ENCODE data around the gene CACNA2D1. TPM values are rescaled to one million over a fixed set of nuclear protein-coding genes. Genes with fewer than 3 reads are reported as not detected.

CACNA2D1 gene
- total RNA-seq, 1 donor = 63.5 TPM

DNA sequence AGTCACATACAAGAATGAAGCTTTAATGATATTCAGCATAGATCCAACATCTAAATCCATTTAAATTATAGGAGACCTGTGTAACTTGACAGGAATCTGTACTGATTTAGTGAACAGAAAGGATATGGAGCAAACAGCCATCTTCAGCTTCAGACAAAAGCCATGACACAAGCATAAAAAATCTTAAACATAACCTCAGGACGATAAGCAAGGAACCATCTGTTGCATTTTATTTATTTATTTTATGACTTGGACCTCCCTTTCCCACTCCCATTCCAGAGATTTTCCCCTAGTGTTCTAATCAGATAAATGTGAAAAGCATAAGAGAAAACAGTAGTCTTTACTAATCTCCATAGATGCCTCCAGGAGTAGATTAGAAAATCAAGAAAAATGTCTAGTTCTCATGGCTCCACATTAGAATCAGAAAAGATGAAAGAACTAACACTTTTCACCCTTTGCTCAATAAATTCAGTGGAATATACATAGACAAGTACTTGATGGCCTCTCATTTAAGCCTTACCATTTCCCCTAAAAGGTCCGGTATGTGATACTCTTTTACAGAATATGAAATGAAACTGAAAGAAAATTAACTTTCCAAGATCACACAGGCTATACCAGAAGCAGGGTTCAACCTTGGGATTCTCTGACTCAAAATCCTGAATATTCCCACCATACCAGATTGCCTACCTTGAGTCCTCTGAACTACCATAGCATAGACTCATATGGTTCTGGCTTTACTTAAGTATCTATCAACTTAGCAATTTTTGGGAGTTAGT is 15.2 kb downstream of the CACNA2D1 start:
- TF ChIP-seq, protein P1, sequence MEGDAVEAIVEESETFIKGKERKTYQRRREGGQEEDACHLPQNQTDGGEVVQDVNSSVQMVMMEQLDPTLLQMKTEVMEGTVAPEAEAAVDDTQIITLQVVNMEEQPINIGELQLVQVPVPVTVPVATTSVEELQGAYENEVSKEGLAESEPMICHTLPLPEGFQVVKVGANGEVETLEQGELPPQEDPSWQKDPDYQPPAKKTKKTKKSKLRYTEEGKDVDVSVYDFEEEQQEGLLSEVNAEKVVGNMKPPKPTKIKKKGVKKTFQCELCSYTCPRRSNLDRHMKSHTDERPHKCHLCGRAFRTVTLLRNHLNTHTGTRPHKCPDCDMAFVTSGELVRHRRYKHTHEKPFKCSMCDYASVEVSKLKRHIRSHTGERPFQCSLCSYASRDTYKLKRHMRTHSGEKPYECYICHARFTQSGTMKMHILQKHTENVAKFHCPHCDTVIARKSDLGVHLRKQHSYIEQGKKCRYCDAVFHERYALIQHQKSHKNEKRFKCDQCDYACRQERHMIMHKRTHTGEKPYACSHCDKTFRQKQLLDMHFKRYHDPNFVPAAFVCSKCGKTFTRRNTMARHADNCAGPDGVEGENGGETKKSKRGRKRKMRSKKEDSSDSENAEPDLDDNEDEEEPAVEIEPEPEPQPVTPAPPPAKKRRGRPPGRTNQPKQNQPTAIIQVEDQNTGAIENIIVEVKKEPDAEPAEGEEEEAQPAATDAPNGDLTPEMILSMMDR (IDR thresholded peaks at IDR 0.05; ENCODE audit: insufficient read depth, low read depth, low read length) = no peak
- DNase-seq (ENCODE audit: low read depth) = peak; percentile 91
- H3K4me3 ChIP-seq (ENCODE audit: low read depth, low read length) = peak overlapping the region; percentile 1

DNA sequence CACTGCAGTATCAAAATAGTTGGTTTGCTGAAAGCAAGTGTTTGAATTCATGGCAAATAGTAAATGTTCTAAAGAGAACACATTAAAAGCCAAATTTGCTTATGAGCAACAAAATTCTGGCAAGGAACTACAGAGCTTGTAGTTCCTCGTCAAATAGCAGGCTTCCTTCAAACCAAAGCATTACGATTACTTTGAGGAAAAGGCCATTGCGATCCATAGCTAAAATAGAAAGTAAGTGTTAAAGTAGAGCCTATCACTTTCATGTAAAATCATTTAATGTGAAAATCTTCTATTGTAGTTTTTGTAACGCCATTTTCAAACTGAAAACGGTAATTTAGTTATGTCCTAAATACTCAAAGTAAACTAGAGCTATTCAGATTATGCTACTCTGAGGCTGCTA is 20.1 kb downstream of the CACNA2D1 start:
- TF ChIP-seq, protein P1 (IDR thresholded peaks at IDR 0.05; ENCODE audit: insufficient read depth, low read depth, low read length) = no peak
- DNase-seq (ENCODE audit: low read depth) = no peak
- H3K4me3 ChIP-seq (ENCODE audit: low read depth, low read length) = no peak overlapping the region

DNA sequence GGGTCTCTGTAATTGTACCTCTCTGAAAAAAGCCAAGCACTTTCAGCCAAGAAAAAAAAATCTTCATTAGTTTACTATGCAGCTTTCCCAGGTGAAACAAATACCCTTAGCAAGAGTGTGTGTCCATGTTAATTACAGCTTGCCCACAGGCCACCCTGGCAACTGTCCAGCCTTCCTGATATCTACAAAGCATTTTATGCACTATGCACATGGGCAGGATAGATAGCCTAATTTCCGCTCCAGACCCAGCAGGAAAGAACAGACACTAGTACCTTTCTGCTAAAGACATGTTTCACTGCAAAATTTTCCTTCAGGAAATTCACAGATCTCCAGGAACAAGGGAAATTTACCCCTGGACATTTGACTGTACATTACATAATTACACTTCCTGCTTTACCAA is 24.4 kb downstream of the CACNA2D1 start:
- TF ChIP-seq, protein P1 (IDR thresholded peaks at IDR 0.05; ENCODE audit: insufficient read depth, low read depth, low read length) = no peak
- DNase-seq (ENCODE audit: low read depth) = no peak
- H3K4me3 ChIP-seq (ENCODE audit: low read depth, low read length) = no peak overlapping the region

DNA sequence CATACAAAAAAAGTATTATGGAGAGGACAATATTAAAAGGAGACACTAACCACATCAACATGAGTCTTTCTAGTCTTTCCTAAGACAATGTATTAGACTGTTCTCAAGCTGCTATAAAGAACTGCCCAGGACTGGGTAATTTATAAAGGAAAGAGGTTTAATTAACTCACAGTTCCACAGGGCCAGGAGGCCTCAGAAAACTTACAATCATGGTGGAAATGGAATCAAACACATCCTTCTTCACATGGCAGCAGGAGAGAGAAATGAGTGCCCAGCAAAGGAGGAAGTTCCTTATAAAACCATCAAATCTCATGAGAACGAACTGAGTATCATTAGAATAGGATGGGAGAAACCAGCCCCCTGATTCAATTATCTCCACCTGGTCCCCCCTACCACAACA is 25.7 kb downstream of the CACNA2D1 start:
- TF ChIP-seq, protein P1 (IDR thresholded peaks at IDR 0.05; ENCODE audit: insufficient read depth, low read depth, low read length) = no peak
- H3K4me3 ChIP-seq (ENCODE audit: low read depth, low read length) = no peak overlapping the region
- no peak for DNase-seq (ENCODE audit: low read depth)

DNA sequence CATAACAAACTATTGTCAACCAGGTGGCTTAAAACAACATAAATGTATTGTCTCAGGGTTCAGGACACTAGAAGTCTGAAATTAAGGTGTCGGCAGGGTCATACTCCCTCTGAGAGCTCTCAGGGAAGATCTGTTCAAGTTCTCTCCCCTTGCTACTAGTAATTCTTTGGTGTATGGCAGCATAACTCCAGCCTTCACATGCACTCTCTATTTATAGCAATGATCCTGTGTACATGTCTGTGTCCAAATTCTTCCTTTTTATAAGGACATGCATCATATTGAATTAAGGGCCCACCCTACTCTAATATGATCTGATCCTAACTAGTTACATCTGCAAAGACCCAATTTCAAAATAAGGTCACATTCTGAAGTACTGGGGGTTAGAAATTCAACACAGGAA is 27.2 kb downstream of the CACNA2D1 start:
- no peak overlapping the region for H3K4me3 ChIP-seq (ENCODE audit: low read depth, low read length)
- TF ChIP-seq, protein P1 (IDR thresholded peaks at IDR 0.05; ENCODE audit: insufficient read depth, low read depth, low read length) = no peak
- no peak for DNase-seq (ENCODE audit: low read depth)

DNA sequence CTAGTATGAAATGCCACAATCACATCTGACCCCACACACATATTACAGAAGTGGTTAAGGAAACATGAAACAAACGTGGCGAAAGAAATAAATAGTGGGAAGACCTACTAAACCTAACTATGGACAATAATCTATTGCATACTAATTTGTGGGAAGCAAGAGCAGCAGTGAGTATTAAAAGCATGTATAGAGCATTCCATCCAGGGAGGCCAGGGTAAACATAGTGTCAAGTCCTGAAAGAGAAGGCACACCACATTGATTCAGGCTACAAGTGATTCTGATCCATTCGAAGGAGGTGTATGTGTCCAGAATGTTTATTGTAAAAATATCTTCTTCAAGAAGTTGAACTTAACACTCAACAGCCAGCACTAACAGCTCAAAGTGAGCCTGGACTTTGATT is 29.2 kb downstream of the CACNA2D1 start:
- TF ChIP-seq, protein P1 (IDR thresholded peaks at IDR 0.05; ENCODE audit: insufficient read depth, low read depth, low read length) = no peak
- no peak for DNase-seq (ENCODE audit: low read depth)
- no peak overlapping the region for H3K4me3 ChIP-seq (ENCODE audit: low read depth, low read length)

DNA sequence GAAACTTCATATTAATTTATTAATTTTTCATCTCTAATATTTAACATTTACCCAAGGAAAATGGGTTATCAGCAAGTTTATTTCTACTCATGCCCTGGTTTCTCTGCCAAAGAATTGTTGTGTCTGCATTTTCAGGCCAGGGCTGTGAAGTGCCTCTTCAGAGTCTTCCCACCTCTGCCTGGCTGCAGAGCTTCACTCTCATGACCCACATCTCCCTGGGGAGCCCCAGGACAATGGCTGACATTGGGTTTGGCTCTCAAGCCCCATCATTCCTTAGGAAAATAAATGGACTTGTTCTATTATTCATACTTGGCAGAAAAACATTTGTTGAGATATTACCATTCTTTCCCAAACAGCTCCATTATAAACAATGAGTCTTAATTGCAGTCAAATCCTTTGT is 30.3 kb downstream of the CACNA2D1 start:
- H3K4me3 ChIP-seq (ENCODE audit: low read depth, low read length) = no peak overlapping the region
- TF ChIP-seq, protein P1 (IDR thresholded peaks at IDR 0.05; ENCODE audit: insufficient read depth, low read depth, low read length) = no peak
- DNase-seq (ENCODE audit: low read depth) = no peak

All from fibroblast of villous mesenchyme (primary cell).